HG03097 (cell line): ENCODE measurements around the gene ZNF552.
"Not testable (repeated sequence)": the region's sequence is repeated elsewhere in the genome, so short reads cannot be mapped to it uniquely, and the experiment has no call there.

ENCODE experiments used
- ATAC-seq: cut with Tn5 transposase; IDR thresholded peaks from one replicate; pipeline ENCODE4 v1.9.1; 2021; ENCODE audit not compliant: unreplicated experiment, low FRiP score

Gene ZNF552

DNA sequence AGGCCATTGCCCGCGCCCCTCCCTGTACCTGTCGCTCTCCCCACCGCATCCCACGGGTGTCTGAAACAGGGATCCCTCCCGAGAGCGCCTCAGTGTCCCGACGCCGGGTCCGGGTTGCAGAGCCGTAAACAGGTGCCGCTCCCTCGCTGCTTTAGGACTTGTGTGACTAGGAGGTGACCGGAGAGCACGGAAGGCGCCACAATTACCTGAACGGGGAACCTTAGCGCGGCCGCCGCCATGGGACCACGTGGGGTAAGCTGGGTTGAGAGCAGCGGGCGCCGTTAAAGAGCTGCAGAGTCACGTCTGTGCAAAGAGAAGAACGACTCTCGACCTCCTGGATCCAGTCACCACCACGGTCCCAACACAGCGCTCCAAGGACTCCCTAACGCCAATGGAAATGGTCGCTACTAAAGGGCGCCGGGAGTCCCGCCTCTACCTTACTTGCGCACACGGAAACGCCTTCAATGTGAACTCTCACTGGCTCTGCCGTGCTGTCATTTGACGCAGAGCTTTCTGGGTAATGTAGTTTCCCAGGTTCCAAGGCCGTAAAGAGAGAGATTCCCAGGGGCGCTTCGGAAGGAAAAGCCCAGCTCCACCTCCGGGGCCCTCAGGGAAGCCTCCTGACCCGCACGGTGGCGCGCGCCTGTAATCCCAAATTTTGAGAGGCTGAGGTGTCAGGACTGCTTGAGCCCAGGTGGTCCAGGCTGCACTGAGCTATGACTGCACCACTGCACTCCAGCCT is at the start of gene ZNF552:
Gene ZNF552 (minus strand): TSS at position 409 of the 742 bp plus-strand sequence. CDS start 170 bp downstream, at position 239.
- ATAC-seq: peak; percentile 66

DNA sequence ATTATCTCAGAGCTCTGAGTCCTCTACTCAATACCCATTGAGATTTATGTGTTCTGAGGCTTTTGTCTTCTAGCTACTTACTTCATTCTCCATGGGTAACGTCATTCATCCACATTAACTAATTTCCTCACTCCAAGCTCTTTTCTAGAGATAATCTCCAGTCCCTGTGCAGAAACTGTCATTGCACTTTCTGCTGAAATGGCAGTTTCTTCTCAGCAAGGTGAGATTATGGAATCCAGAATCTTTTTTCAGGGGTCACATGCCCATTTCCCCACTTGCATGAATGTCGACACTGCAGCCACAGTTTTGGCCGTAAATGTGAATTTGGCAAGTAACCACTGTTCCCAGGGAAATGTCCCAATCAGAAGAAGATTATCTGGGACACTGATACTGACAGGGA is 47.6 kb upstream of the ZNF552 start:
- ATAC-seq: not testable (repeated sequence)

GRCh38 chr19:57854117-57854516 is 39.4 kb upstream of the ZNF552 start:
- ATAC-seq: not testable (repeated sequence)

DNA sequence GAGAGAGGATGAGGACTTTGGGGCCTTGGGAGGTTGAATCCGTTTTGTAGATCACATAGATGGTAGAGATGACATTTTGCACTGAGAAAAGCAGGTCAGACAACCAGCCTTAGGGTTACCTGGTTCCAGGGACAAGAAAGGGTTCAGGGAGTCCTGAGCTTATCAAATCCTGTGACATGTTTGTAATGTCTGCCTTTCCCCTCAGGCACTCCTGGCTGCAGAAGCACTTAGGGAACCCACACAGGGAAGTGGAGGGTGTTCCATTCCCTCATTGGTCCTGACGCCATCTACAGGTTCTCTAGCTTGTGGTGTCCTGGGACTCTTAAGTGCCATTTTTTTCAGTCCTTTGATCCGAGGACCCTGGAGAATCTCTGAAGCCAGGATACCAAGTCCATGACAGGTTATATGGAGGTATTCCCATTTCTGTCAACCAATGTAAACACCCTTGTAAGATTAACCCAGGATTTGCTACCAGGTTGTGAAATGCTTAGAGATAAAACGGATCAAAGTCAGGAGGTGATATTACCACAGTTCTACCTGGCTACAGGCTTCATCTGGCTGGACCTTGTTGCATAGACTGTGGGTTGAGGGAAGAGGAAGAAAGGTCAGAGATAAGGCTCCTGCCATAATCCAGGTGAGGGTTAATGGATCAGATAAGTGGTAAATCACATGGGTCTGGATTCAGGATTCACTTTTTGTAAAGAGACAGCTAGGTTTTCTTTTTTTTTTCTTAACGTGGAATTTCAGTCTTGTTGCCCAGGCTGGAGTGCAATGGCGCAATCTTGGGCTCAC is 37.3 kb upstream of the ZNF552 start:
- ATAC-seq: not testable (repeated sequence)

- no peak for ATAC-seq
Measured at GRCh38 chr19:57850553-57851017, 35.9 kb upstream of the ZNF552 start.

DNA sequence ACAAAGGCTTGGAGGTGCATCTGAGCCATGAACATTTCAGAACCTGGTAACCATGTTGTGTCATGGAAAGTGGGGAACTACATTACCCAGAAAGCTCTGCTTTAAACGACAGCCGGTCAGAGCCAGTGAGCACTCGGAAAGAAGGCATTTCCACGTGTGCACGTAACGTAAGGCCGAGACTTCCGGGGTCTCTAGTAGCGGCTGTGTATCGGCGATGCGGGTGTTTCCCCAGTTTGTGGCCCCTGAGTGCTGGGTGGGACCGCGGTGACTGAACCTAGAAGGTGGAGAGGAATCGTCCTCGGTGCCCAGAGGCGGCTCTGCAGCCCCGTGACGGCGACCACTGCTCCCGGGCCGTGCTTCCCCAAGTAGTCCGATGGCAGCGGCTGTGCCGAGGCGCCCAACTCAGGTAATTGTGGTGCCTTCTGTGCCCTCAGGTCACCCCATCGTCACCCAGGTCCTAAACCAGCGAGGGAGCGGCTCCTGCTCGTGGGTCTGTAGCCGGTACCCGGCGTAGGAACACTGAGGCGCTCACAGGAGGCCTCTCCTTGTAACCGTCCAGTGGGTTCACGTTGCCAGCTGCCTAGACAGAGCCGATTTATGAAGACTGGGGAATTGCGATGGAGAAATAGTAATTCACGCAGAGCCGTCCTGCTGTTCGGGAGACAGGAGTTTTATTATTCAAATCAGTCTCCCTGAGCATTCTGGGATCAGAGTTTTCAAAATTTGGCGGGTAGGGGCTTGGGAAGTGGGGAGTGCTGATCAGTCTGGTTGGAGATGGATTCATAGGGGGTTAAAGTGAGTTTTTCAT is 35.2 kb upstream of the ZNF552 start, which contains the start of gene ZNF587:
Gene ZNF587 (plus strand): TSS at position 194 of the 808 bp plus-strand sequence. CDS start 180 bp downstream, at position 374.
- peak; percentile 86 for ATAC-seq

- peak; percentile 14 for ATAC-seq
Measured at GRCh38 chr19:57849162-57849665, 34.5 kb upstream of the ZNF552 start.

GRCh38 chr19:57847164-57847563 is 32.5 kb upstream of the ZNF552 start:
- ATAC-seq: not testable (repeated sequence)

DNA sequence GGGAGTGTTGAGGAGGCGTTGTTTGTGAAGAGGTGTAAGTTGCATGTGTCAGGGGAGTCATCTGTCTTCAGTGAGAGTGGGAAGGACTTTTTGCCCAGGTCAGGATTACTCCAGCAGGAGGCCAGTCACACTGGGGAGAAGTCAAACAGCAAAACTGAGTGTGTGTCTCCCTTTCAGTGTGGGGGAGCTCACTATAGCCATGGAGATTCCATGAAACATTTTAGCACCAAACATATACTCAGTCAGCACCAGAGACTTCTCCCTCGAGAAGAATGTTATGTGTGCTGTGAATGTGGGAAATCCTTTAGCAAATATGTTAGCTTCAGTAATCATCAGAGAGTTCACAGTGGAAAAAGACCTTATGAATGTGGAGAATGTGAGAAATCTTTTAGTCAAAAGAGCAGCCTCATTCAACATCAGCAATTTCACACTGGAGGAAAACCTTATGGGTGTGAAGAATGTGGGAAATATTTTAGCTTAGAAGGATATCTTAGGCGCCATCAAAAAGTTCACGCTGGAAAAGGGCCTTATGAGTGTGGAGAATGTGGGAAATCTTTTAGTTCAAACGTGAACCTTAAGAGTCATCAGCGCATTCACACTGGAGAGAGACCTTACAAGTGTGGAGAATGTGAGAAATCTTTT is 26.5 kb upstream of the ZNF552 start:
- ATAC-seq: no peak

GRCh38 chr19:57838622-57839191 is 24.0 kb upstream of the ZNF552 start:
- ATAC-seq: not testable (repeated sequence)

DNA sequence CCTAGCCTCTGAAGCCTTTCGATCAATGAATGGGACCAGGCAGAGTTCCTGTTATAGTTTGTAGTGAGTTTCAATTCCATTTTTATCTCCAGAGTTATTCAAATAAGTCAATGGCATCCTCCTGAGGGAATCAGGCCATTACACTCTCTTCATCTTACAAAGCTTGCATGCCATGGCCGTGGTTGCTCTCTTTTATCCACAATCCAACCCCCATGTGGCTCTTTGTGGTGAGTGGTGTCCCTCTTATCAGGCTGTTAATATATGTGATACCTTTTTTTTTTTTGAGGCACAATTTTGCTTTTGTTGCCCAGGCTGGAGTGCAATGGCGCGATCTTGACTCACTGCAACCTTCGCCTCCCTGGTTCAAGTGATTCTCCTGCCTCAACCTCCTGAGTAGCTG is 22.3 kb upstream of the ZNF552 start:
- ATAC-seq: not testable (repeated sequence)

DNA sequence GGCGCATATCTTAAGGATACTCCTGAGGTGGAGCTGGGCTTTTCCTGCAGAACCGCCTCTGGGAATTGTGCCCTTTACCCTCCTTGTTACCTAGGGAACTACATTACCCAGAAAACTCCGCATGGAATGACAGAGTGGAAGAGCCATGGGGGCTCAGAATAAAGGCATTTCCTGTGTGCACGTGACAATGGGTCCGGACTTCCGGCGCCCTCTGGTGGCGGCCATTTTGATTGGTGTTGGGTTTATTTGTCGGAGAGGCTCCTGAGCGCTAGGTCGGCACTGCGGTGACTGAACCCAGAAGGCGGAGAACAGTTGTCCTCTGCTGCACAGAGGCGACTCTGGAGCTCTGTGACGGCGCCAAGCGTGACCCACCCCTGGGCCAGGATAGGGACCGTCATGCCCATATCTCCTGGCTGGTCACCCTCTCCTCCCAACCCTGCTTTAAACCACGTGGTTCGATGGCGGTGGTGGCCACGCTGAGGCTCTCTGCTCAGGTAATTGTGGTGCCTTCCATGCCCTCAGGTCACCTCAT is 15.4 kb upstream of the ZNF552 start, which contains the start of gene ZNF587B:
Gene ZNF587B (plus strand): TSS at position 229 of the 532 bp plus-strand sequence. CDS start 230 bp downstream, at position 459.
- ATAC-seq: no peak

GRCh38 chr19:57829316-57829715 is 14.6 kb upstream of the ZNF552 start:
- ATAC-seq: no peak

GRCh38 chr19:57825511-57825910 is 10.8 kb upstream of the ZNF552 start:
- no peak for ATAC-seq

GRCh38 chr19:57823608-57824007 is 8.9 kb upstream of the ZNF552 start:
- ATAC-seq: not testable (repeated sequence)

GRCh38 chr19:57823155-57823554 is 8.4 kb upstream of the ZNF552 start:
- not testable (repeated sequence) for ATAC-seq

GRCh38 chr19:57821501-57821900 is 6.8 kb upstream of the ZNF552 start:
- not testable (repeated sequence) for ATAC-seq

DNA sequence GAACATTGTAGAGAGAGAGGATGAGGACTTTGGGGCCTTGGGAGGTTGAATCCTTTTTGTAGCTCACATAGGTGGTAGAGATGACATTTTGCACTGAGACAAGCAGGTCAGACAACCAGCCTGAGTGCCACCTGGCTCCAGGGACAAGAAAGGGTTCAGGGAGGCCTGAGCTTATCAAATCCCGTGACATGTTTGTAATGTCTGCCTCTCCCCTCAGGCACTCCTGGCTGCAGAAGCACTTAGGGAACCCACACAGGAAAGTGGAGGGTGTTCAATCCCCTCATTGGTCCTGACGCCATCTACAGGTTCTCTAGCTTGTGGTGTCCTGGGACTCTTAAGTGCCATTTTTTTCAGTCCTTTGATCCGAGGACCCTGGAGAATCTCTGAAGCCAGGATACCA is 6.4 kb upstream of the ZNF552 start:
- not testable (repeated sequence) for ATAC-seq

DNA sequence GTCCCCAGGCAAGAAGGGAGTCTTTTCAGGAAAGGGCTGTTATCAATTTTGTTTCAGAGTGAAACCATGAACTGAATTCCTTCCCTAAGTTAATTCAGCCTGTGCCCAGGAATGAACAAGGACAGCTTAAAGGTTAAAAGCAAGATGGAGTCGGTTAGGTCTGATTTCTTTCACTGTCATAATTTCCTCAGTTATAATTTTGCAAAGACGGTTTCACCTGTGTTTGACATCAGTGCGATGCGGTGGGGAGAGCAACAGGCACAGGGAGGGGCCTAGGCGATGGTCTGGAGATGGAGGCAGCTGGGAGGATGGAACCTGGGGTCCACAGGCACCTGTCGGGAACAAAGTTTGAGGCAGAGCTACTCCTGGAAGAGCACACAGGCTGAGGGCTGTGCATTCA is 5.9 kb upstream of the ZNF552 start:
- ATAC-seq: no peak
